HG03280 (cell line): ENCODE measurements around the gene CDO1.
A peak's percentile ranks its signal among the peaks of the same experiment; 100 is the strongest.

ENCODE experiments used
- ATAC-seq: cut with Tn5 transposase; IDR thresholded peaks from one replicate; pipeline ENCODE4 v1.9.1; 2021; ENCODE audit warnings: mild to moderate bottlenecking, moderate library complexity; ENCODE audit not compliant: unreplicated experiment

CDO1 gene

GRCh38 chr5:115816226-115817081 lies at the start of gene CDO1:
TSS of gene CDO1 (minus strand) at chr5:115816659. CDS start at chr5:115816397, 262 bp downstream.
- ATAC-seq = no peak

GRCh38 chr5:115859378-115859777 lies 42.9 kb upstream of the CDO1 start:
- no peak for ATAC-seq

GRCh38 chr5:115858396-115858795 lies 41.9 kb upstream of the CDO1 start:
- no peak for ATAC-seq

- ATAC-seq = no peak
Observed at GRCh38 chr5:115857626-115858349, 41.3 kb upstream of the CDO1 start.

- no peak for ATAC-seq
Observed at GRCh38 chr5:115857057-115857479, 40.6 kb upstream of the CDO1 start.

- no peak for ATAC-seq
Observed at GRCh38 chr5:115855959-115856358, 39.5 kb upstream of the CDO1 start.

- no peak for ATAC-seq
Observed at GRCh38 chr5:115854139-115854538, 37.7 kb upstream of the CDO1 start.

- no peak for ATAC-seq
Observed at GRCh38 chr5:115850744-115851416, 34.4 kb upstream of the CDO1 start.

GRCh38 chr5:115849258-115849798 lies 32.9 kb upstream of the CDO1 start:
- ATAC-seq = no peak

GRCh38 chr5:115847290-115847689 lies 30.8 kb upstream of the CDO1 start:
- no peak for ATAC-seq

- no peak for ATAC-seq
Observed at GRCh38 chr5:115844321-115844817, 27.9 kb upstream of the CDO1 start.

GRCh38 chr5:115843444-115844130 lies 27.1 kb upstream of the CDO1 start:
- ATAC-seq = no peak

GRCh38 chr5:115842952-115843351 lies 26.5 kb upstream of the CDO1 start:
- ATAC-seq = no peak

- peak; percentile 30 for ATAC-seq
Observed at GRCh38 chr5:115842089-115842935, 25.9 kb upstream of the CDO1 start.

- peak; percentile 89 for ATAC-seq
Observed at GRCh38 chr5:115841382-115842088, 25.1 kb upstream of the CDO1 start, which contains the start of the genes AP3S1 and ATG12. TSS of gene AP3S1 (plus strand) at chr5:115841935. CDS start at chr5:115842038, 103 bp downstream. TSS of gene ATG12 (minus strand) at chr5:115841565. CDS start at chr5:115841552, 13 bp downstream.

GRCh38 chr5:115840873-115841272 lies 24.4 kb upstream of the CDO1 start:
- ATAC-seq = no peak

GRCh38 chr5:115838885-115839518 lies 22.5 kb upstream of the CDO1 start:
- ATAC-seq = no peak

GRCh38 chr5:115835481-115835880 lies 19.0 kb upstream of the CDO1 start:
- ATAC-seq = no peak
